Activated T-helper 1 cell treated with anti-CD3 and anti-CD28 coated beads, Interleukin-2, amount 50 U/mL, for 16 hours (primary cell): ENCODE data around the gene MID1IP1.

Source experiments
- DNase-seq, 2 donors: peaks; one replicate each; pipeline ENCODE4 v3.0.0-alpha.2; 2020; ENCODE audit warnings: low read depth in 1 of 2, low spot score in 1 of 2

The MID1IP1 gene

GRCh38 chrX:38811515-38812243 lies 10.4 kb downstream of the MID1IP1 start:
- no peak for DNase-seq

GRCh38 chrX:38816155-38816554 lies 14.9 kb downstream of the MID1IP1 start:
- no peak for DNase-seq

GRCh38 chrX:38817004-38817703 lies 15.9 kb downstream of the MID1IP1 start:
- DNase-seq: no peak

- DNase-seq: no peak
These were observed 17.9 kb downstream of the MID1IP1 start for GRCh38 chrX:38819163-38819562.

GRCh38 chrX:38819709-38820108 lies 18.4 kb downstream of the MID1IP1 start:
- DNase-seq: no peak

GRCh38 chrX:38820751-38821150 lies 19.5 kb downstream of the MID1IP1 start:
- no peak for DNase-seq

GRCh38 chrX:38824176-38824575 lies 22.9 kb downstream of the MID1IP1 start:
- DNase-seq: no peak

GRCh38 chrX:38831949-38832348 lies 30.7 kb downstream of the MID1IP1 start:
- DNase-seq: no peak

- DNase-seq: no peak
These were observed 36.1 kb downstream of the MID1IP1 start for GRCh38 chrX:38837389-38837788.

- no peak for DNase-seq
These were observed 38.0 kb downstream of the MID1IP1 start for GRCh38 chrX:38839277-38839676.

- DNase-seq: no peak
These were observed 38.7 kb downstream of the MID1IP1 start for GRCh38 chrX:38839944-38840343.

- DNase-seq: no peak
These were observed 40.5 kb downstream of the MID1IP1 start for GRCh38 chrX:38841750-38842149.

- DNase-seq: no peak
These were observed 44.2 kb downstream of the MID1IP1 start for GRCh38 chrX:38845426-38845825.

- no peak for DNase-seq
These were observed 46.1 kb downstream of the MID1IP1 start for GRCh38 chrX:38847206-38847902.

GRCh38 chrX:38847903-38848230 lies 46.6 kb downstream of the MID1IP1 start:
- DNase-seq: no peak

- no peak for DNase-seq
These were observed 47.6 kb downstream of the MID1IP1 start for GRCh38 chrX:38848671-38849455.

GRCh38 chrX:38850807-38851544 lies 49.7 kb downstream of the MID1IP1 start:
- no peak for DNase-seq

- DNase-seq: no peak
These were observed 53.0 kb downstream of the MID1IP1 start for GRCh38 chrX:38854305-38854704.
